Spinal cord (tissue), 10 donors: ENCODE measurements around the gene SEMA3D. TPM values are rescaled to one million over a fixed set of nuclear protein-coding genes. Genes with fewer than 3 reads are reported as not detected.
A peak's percentile ranks its signal among the peaks of the same experiment; 100 is the strongest.

ENCODE experiments used
- DNase-seq, 6 donors: peaks; one replicate each; pipeline versions ENCODE4 v3.0.0 to v3.0.0-alpha.2; 2013 to 2015; ENCODE audit warnings: low spot score in 6 of 6, low read depth in 4 of 6
- H3K27ac ChIP-seq: one replicate; pipeline ENCODE4 v1.5.1; 2013; ENCODE audit warnings: low read depth, low read length, control low read depth
- H3K27me3 ChIP-seq: one replicate; pipeline ENCODE4 v1.6.1; 2013; ENCODE audit warnings: low read length; ENCODE audit not compliant: control insufficient read depth, insufficient read depth
- H3K36me3 ChIP-seq: one replicate; pipeline ENCODE4 v1.6.1; 2013; ENCODE audit warnings: low read length; ENCODE audit not compliant: control insufficient read depth, insufficient read depth
- H3K4me1 ChIP-seq: one replicate; pipeline ENCODE4 v1.6.1; 2013; ENCODE audit warnings: low read length; ENCODE audit not compliant: control insufficient read depth, insufficient read depth
- H3K4me3 ChIP-seq: one replicate; pipeline ENCODE4 v1.5.1; 2013; ENCODE audit warnings: low read depth, low read length, control low read depth
- H3K9me3 ChIP-seq: one replicate; pipeline ENCODE4 v1.6.1; 2013; ENCODE audit warnings: low read length; ENCODE audit not compliant: control insufficient read depth, insufficient read depth
- WGBS: methylation state at CpG from one replicate; pipeline ENCODE4 v1.1.5; 2013; ENCODE audit warnings: missing lambda C conversion rate; ENCODE audit not compliant: insufficient coverage; 5-methylcytosine and 5-hydroxymethylcytosine counted together
- polyA plus RNA-seq, 2 donors: library from polyadenylated mRNA; unstranded; fragments of 120-200 nt; gene quantifications; one replicate each; pipeline ENCODE4 v1.2.1, GENCODE V29; 2013; ENCODE audit not compliant: insufficient read length in 2 of 2
- total RNA-seq, 2 donors: library from RNA; depleted of rRNA in 1 of 2; stranded (reverse); fragments of 120-200 nt in 1 of 2; fragments of >200 nt in 1 of 2; gene quantifications; one replicate each; pipeline versions ENCODE4 v1.2.3 to v1.2.4, GENCODE V29; 2013 to 2014
- donor health status: healthy.

Gene SEMA3D
- total and polyA plus RNA-seq, 4 donors = 8.8 to 41.0 (median 24.4) TPM

DNA sequence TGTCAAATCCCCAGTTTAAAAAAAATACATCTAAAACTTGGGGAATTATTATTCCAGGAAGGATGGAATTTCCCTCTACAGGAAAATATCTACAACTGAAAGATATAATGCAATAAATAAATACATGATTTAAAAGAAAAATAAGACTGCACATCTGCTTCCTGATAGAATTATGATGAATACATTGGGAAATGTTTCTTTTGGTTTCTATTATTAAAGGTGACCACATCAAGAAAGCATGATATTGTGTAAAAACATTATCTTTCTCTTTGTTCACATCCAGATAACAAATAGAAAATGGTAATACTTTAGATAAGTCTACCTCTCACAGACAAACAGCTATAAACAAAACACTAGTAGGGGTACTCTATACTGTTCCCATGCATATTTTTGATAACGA, 19.2 kb downstream of the SEMA3D start:
- Histone ChIP-seq H3K4me3 (no peak overlapping the region), H3K27me3 (no peaks in the 10 kb centered on the region), H3K9me3 (no peaks in the 10 kb centered on the region), H3K27ac (no peak overlapping the region), H3K36me3 (no peaks in the 10 kb centered on the region), H3K4me1 (no peaks in the 10 kb centered on the region)
- no CpG with 5 or more reads among the region's 1 CpG for WGBS
- DNase-seq = no peak

DNA sequence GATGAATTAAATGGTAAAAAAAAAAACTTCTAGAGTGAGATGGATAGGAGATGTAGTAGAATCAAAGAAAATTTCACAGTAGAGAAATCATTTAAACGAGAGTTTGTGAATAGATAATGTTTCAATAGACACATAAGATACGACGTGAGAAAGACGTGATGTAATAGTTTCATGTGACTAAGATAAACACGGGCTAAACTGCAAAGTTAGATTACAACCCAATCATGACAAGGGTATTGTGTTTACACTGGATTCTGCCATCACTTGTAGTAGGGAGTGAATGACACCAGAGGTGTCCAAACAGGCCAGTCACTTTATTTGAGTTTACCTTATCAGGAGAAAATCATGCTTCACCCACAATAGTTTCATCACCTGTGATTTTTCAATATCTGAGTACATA, 21.6 kb downstream of the SEMA3D start:
- Histone ChIP-seq H3K9me3 (no peaks in the 10 kb centered on the region), H3K27ac (no peak overlapping the region), H3K4me1 (no peaks in the 10 kb centered on the region), H3K36me3 (no peaks in the 10 kb centered on the region), H3K4me3 (no peak overlapping the region), H3K27me3 (no peaks in the 10 kb centered on the region)
- no peak for DNase-seq
- WGBS = 83% methylated on average over 1 of the region's 5 CpGs

DNA sequence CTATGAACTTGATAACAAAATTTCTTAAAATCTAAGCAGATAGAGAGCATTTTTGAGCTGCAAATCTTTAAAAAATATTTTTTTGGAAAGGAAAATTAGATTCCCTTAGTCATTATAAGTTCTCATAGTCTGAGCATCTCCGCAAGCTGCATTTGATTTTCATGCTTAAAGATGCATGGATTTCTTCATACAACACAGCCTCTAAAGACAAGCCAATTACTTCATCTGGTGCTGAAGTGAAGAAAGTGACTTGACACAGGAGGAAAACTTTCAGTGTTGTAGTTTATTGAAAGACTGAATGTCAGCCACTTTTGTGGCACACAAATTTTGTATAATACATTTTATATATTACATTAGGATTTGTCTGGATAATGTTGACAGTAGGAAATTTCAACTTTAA, 22.5 kb downstream of the SEMA3D start:
- H3K27ac ChIP-seq = no peak overlapping the region
- DNase-seq = no peak
- H3K36me3 ChIP-seq = no peaks in the 10 kb centered on the region
- no CpG with 5 or more reads among the region's 1 CpG for WGBS
- no peaks in the 10 kb centered on the region for H3K4me1 ChIP-seq
- no peak overlapping the region for H3K4me3 ChIP-seq
- no peaks in the 10 kb centered on the region for H3K9me3 ChIP-seq
- no peaks in the 10 kb centered on the region for H3K27me3 ChIP-seq

DNA sequence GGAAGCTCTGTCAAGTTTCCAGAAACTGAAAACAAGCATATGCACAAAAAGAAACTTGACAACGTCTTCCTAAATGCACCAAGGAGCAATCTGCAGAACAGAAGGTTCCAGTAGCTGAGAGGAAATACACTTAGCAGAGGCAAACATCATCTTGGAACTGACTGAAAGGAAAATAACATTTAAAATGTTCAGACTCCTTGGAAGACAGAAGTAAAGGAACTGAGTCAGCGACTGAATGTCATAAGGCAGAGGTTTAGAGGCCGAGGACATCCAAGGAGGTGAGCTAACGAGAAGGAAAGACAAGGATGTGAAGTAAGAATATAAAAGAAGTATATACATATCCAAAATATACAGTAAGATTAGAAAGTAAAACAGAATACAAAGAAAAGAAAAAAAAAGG, 24.1 kb downstream of the SEMA3D start:
- H3K27me3 ChIP-seq = no peaks in the 10 kb centered on the region
- peak in 1 of 6 donors; percentile 20 for DNase-seq
- no peaks in the 10 kb centered on the region for H3K9me3 ChIP-seq
- no peak overlapping the region for H3K4me3 ChIP-seq
- H3K4me1 ChIP-seq = no peaks in the 10 kb centered on the region
- no peaks in the 10 kb centered on the region for H3K36me3 ChIP-seq
- H3K27ac ChIP-seq = no peak overlapping the region
- 50% methylated on average over 1 of the region's 4 CpGs for WGBS

DNA sequence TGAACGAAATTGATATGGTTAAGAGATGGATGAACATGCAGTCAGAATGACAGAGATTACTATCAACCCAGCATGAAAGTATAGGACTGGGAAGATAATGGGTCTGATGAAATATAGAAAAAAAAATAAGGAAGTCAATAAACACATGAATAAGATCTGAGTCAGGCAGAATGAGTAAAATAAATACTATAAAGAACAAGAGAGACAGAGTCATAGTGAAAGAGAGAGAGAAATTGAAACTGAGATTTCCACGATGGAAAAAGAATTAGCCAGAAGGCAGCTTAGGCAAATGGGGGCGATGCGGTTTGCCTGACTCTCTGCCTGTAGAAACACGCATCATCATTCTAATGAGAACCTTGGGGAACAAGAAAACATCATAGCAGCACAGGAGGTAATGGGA, 26.6 kb downstream of the SEMA3D start:
- WGBS = 93% methylated on average over 3 of the region's 5 CpGs
- Histone ChIP-seq H3K27me3 (no peaks in the 10 kb centered on the region), H3K27ac (no peak overlapping the region), H3K4me3 (no peak overlapping the region), H3K4me1 (peaks cover 4% of the 10 kb centered on the region), H3K36me3 (no peaks in the 10 kb centered on the region), H3K9me3 (no peaks in the 10 kb centered on the region)
- no peak for DNase-seq

DNA sequence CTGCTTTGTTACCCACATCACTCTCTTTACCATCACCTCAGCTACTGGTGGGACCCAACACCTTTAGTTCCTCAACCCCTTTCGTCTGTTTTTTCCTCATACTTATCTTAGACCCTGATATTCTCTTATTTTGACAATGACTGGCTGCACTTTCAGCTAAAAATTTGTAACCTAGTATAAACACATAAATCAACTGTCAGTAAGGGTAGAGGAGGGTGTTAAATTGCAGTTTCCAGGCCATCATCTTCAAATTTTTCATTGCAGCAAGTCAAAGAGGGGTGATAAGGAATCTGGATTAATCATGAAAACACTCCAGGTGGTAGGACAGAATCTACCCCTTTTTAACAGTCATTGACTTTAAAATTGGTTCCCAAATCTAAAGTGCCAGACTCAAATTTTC, 27.9 kb downstream of the SEMA3D start:
- no CpG with 5 or more reads among the region's 1 CpG for WGBS

DNA sequence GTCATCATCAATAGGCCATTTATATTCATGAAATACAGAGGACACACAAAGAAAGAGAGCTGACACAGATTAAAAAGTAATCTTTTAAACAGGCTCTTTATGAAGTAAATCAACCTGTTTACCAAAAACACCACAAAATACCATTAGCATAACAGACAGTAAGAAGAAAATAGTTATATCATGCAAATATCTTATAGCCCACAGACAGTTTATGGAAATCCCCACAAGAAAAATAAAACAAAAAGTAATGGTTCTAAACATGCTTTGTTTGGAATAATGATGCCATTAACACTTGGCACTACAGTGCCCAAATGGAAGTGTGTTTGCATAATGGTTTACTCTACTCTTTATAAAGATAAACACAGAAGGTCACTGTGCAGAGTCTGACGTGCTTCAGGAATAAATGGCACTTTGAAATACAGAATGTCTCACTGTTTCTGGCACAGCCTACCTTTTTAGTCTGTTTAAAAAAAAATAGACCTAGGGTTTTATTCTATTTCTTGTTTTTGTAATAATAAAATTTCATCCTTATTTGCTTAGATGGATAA, 30.1 kb downstream of the SEMA3D start:
- WGBS = no CpG with 5 or more reads among the region's 1 CpG
- peak in 3 of 6 donors; percentile 13 to 59 (median 49) for DNase-seq

More for the DNA sequence above, 27.9 kb downstream of the SEMA3D start:
- no peak for DNase-seq
- H3K4me3 ChIP-seq = no peak overlapping the region
- H3K27ac ChIP-seq = no peak overlapping the region
- H3K27me3 ChIP-seq = no peaks in the 10 kb centered on the region
- peaks cover 4% of the 10 kb centered on the region for H3K4me1 ChIP-seq
- H3K9me3 ChIP-seq = no peaks in the 10 kb centered on the region
- H3K36me3 ChIP-seq = no peaks in the 10 kb centered on the region

DNA sequence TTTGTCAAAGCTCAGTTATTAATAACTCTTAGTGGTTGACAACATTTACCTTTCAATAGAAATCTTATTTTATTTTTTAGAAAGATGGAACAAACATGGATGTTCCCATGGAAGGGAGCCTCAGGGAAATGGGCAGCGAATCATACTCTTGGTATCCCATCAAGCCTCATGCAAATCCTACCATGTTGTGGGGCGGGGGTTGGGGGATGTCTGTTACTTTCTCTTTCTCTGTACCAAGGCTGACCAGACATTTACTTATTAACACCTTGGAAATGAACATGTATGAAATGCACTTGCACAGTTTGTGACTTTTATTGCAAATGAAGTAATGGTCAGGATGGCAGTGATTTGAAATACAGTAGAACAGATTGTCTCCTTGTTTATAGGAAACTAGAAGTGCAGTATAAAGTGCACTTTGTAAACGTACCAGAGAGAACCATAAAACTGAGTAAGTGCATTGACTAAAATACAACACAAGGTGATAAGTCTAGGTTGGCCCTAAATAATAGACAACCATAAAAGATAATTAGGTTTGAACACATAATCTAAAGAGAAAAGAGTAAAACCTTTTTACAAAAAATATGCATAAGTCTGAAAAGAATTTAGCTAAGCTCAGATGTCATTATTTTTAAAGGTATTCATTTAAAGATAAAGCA, 32.4 kb downstream of the SEMA3D start:
- no peak for DNase-seq
- Histone ChIP-seq H3K4me3 (no peak overlapping the region), H3K27ac (no peak overlapping the region), H3K36me3 (no peaks in the 10 kb centered on the region), H3K9me3 (no peaks in the 10 kb centered on the region), H3K4me1 (peaks cover 4% of the 10 kb centered on the region), H3K27me3 (no peaks in the 10 kb centered on the region)
- WGBS = no CpG with 5 or more reads among the region's 3 CpGs

More for the DNA sequence above, 30.1 kb downstream of the SEMA3D start:
- no peaks in the 10 kb centered on the region for H3K36me3 ChIP-seq
- H3K27ac ChIP-seq = no peak overlapping the region
- no peaks in the 10 kb centered on the region for H3K9me3 ChIP-seq
- H3K27me3 ChIP-seq = no peaks in the 10 kb centered on the region
- no peak overlapping the region for H3K4me3 ChIP-seq
- peaks cover 4% of the 10 kb centered on the region for H3K4me1 ChIP-seq

DNA sequence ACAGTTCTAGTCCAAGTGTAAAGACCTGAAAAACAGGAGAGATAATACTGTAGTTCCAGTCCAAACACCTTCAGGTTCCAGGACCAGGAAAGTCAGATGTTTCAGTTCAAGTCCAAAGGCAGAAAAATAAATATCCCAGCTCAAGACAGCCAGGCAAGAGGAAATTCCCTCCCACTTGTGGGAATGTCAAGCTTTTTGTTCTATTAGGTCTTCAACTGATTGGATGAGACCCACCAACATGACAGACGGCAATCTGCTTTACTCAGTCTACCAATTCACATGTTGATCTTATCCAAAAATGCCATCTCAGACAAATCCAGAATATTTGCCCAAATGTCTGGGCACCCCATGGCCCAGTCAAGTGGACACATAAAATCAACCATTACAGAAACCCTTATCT, 33.1 kb downstream of the SEMA3D start:
- Histone ChIP-seq H3K4me3 (no peak overlapping the region), H3K27me3 (no peaks in the 10 kb centered on the region), H3K4me1 (peaks cover 4% of the 10 kb centered on the region), H3K27ac (no peak overlapping the region), H3K9me3 (no peaks in the 10 kb centered on the region), H3K36me3 (no peaks in the 10 kb centered on the region)
- WGBS = 92% methylated on average over 1 of the region's 1 CpG
- DNase-seq = no peak

DNA sequence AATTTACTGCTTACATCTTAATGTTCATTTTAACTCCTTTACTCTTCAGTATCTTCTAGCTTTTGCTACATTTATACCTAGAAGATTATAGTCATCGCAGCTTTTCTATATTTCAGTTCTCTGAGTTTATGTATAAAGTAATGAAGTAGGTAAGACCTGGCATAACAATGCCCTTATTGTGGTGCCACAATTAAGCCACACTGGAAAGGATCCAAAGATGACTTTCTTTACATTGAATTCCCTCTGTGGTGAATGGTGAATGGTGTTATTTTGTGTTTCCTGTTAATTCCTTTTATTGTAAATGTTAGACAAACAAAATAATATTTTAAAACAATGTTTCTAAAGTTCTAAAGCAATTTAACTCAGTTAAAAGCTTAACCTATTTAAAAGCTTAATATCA, 36.2 kb downstream of the SEMA3D start:
- WGBS = no CpG with 5 or more reads among the region's 1 CpG
- H3K4me3 ChIP-seq = no peak overlapping the region
- no peaks in the 10 kb centered on the region for H3K9me3 ChIP-seq
- no peak for DNase-seq
- no peaks in the 10 kb centered on the region for H3K4me1 ChIP-seq
- no peaks in the 10 kb centered on the region for H3K27me3 ChIP-seq
- H3K36me3 ChIP-seq = no peaks in the 10 kb centered on the region
- no peak overlapping the region for H3K27ac ChIP-seq
